ENCODE measurements around the gene TSPAN13. TPM values are rescaled to one million over a fixed set of nuclear protein-coding genes. Genes with fewer than 3 reads are reported as not detected.

Gene TSPAN13
- total and polyA plus RNA-seq, 2 of the 8 experiments (the other 6 are each of a cell fraction or from before 2014, with no cell fraction given): 15.3 to 28.1 TPM

- Histone ChIP-seq H2BK5ac (ENCODE audit: low read depth, low read length) (no peak overlapping the region), H3K14ac (ENCODE audit: insufficient read length) (no peak overlapping the region), H3K36me3 (ENCODE audit: control insufficient read depth in 2 of 4, insufficient read depth in 4 of 4, low read length in 3 of 4) (no peaks in the 10 kb centered on the region), H3K79me1 (ENCODE audit: low read depth, low read length) (no peaks in the 10 kb centered on the region), H3K9ac (replicated peaks in 1 of 4; ENCODE audit: extremely low read depth in 1 of 4, low read depth in 3 of 4, low read length in 3 of 4) (no peak overlapping the region), H4K91ac (replicated peaks; ENCODE audit: insufficient read length, low read length) (no peak overlapping the region), H3K4me1 (replicated peaks in 1 of 4; ENCODE audit: control insufficient read depth in 3 of 4, insufficient read depth in 4 of 4, low read length in 3 of 4) (peaks cover 2 to 7% (median 4%) of the 10 kb centered on the region in 4 experiments; a peak in 4 of 7 replicates), H3K27ac (ENCODE audit: low read depth, low read length) (no peak overlapping the region), H3K4me3 (ENCODE audit: extremely low read depth in 1 of 4, insufficient read depth in 2 of 4, low read depth in 3 of 4, low read length in 4 of 4) (no peak overlapping the region), H3K79me2 (ENCODE audit: control insufficient read depth in 1 of 2, insufficient read depth in 2 of 2, low read length in 2 of 2) (peaks cover 0 to 34% of the 10 kb centered on the region in 2 experiments; a peak in 2 of 4 replicates), H3K18ac (ENCODE audit: extremely low read depth, low read length) (no peak overlapping the region), H4K20me1 (replicated peaks in 1 of 2; ENCODE audit: control insufficient read depth in 1 of 2, insufficient read depth in 2 of 2, low read length in 2 of 2) (no peaks in the 10 kb centered on the region), H3K9me3 (ENCODE audit: insufficient read depth in 2 of 2, low read depth in 1 of 2, low read length in 1 of 2) (no peaks in the 10 kb centered on the region), H2BK20ac (ENCODE audit: low read length) (no peak overlapping the region), H2BK12ac (ENCODE audit: low read depth, low read length) (no peak overlapping the region), H3K27me3 (replicated peaks in 1 of 4; ENCODE audit: control insufficient read depth in 3 of 4, extremely low read depth in 1 of 4, insufficient read depth in 3 of 4, low read length in 3 of 4) (no peaks in the 10 kb centered on the region; a peak in 2 of 7 replicates), H3K56ac (replicated peaks; ENCODE audit: insufficient read length, low read depth, low read length) (no peak overlapping the region), H3K4ac (replicated peaks; ENCODE audit: insufficient read length, low read depth, low read length) (no peak overlapping the region), H3K4me2 (ENCODE audit: insufficient read depth in 1 of 2, low read depth in 2 of 2, low read length in 2 of 2) (no peak overlapping the region), H4K5ac (ENCODE audit: insufficient read length, low read depth, low read length) (no peak overlapping the region), H3K23ac (ENCODE audit: insufficient read length) (no peak overlapping the region), H4K8ac (ENCODE audit: extremely low read depth, insufficient read depth, low read length) (no peak overlapping the region), H2BK120ac (replicated peaks; ENCODE audit: low read depth, low read length) (no peak overlapping the region), H2BK15ac (ENCODE audit: low read length) (no peak overlapping the region), H2AK5ac (ENCODE audit: low read depth, low read length) (no peak overlapping the region), H3K23me2 (ENCODE audit: low read depth, low read length) (no peaks in the 10 kb centered on the region), H2AFZ (ENCODE audit: low read length) (no peak overlapping the region)
- FAIRE-seq: no peak
- no peak for DNase-seq (ENCODE audit: low read depth in 1 of 2, low spot score in 2 of 2)
- ChIA-PET POLR2A (ENCODE audit: partially characterized antibody) (no interaction called here), CTCF (ENCODE audit: partially characterized antibody) (interaction anchor here (1.5 kb wide), 1 partner anchor 11 kb away, joined by 4 read pairs; no protein-coding TSS in a partner anchor)
- 85% methylated on average over 1 of the region's 1 CpG; no CpG with 5 or more reads in 1 of the 2 experiments for WGBS, 2 experiments (ENCODE audit: extremely low coverage in 1 of 2, insufficient coverage in 1 of 2, insufficient read length in 1 of 2, insufficient replicate concordance in 2 of 2, low coverage in 1 of 2, low lambda C conversion rate in 2 of 2, missing lambda C conversion rate in 1 of 2)
- TF ChIP-seq POU5F1 (IDR thresholded peaks at IDR 0.05; ENCODE audit: low read depth, low read length) (no peak), GABPA (IDR thresholded peaks at IDR 0.05; ENCODE audit: borderline replicate concordance, insufficient read depth, low read length) (no peak), RBBP5 (IDR thresholded peaks at IDR 0.05; ENCODE audit: borderline replicate concordance, low read depth, low read length) (no peak), SIX5 (IDR thresholded peaks at IDR 0.05; ENCODE audit: low read depth, low read length) (no peak), ATF3 (IDR thresholded peaks at IDR 0.05; ENCODE audit: insufficient read depth, low read depth, low read length) (no peak), KDM1A (IDR thresholded peaks at IDR 0.05; ENCODE audit: borderline replicate concordance, low read length) (no peak), KDM4A (IDR thresholded peaks at IDR 0.05; ENCODE audit: low read depth, low read length, severe bottlenecking) (no peak), NRF1 (IDR thresholded peaks at IDR 0.05; ENCODE audit: low read depth, low read length) (no peak), FOSL1 (IDR thresholded peaks at IDR 0.05; ENCODE audit: insufficient read depth, low read depth, low read length) (no peak), CBX5 (IDR thresholded peaks at IDR 0.05; ENCODE audit: low read depth, low read length) (no peak), TCF12 (IDR thresholded peaks at IDR 0.05; ENCODE audit: low read depth, low read length) (no peak), CBX8 (IDR thresholded peaks at IDR 0.05; ENCODE audit: borderline replicate concordance, low read depth, low read length) (no peak), SRF (IDR thresholded peaks at IDR 0.05; ENCODE audit: low read depth, low read length) (no peak), JUN (IDR thresholded peaks at IDR 0.05; ENCODE audit: low read depth, low read length) (no peak), JUND (IDR thresholded peaks at IDR 0.05; ENCODE audit: low read length) (no peak)
Measured at GRCh38 chr7:16759840-16760239, 6.3 kb downstream of the TSPAN13 start.
